CD14-positive monocyte (primary cell): ENCODE data around the gene DOCK4. TPM values are rescaled to one million over a fixed set of nuclear protein-coding genes. Genes with fewer than 3 reads are reported as not detected.
A peak's percentile ranks its signal among the peaks of the same experiment; 100 is the strongest.

Source experiments
- DNase-seq, 3 donors: peaks; one replicate each; pipeline ENCODE4 v3.0.0-alpha.2; 2011 to 2022
- H2AFZ ChIP-seq: 2 replicates; pipeline ENCODE4 v1.6.0; 2012; ENCODE audit warnings: mild to moderate bottlenecking, low read depth, low read length, inconsistent platforms; ENCODE audit not compliant: insufficient read depth, poor library complexity, severe bottlenecking
- H3K27ac ChIP-seq, 2 donors: 1 replicate in 1 of 2; 2 replicates in 1 of 2; pipeline ENCODE4 v1.5.1; 2012 to 2013; ENCODE audit warnings: low read length in 2 of 2, control low read depth in 1 of 2, inconsistent platforms in 1 of 2, low read depth in 1 of 2, mild to moderate bottlenecking in 1 of 2
- H3K27me3 ChIP-seq, 2 donors: one replicate each; pipeline versions ENCODE4 v1.6.0 to v1.6.1; 2011 to 2013; ENCODE audit warnings: low read length in 2 of 2; ENCODE audit not compliant: control insufficient read depth in 2 of 2, insufficient read depth in 2 of 2
- H3K36me3 ChIP-seq, 2 donors: replicated peaks in 1 of 2; 1 replicate in 1 of 2; 2 replicates in 1 of 2; pipeline versions ENCODE4 v1.5.1 to v1.6.1; 2012 to 2013; ENCODE audit warnings: low read length in 2 of 2, control low read depth in 1 of 2, inconsistent platforms in 1 of 2, mild to moderate bottlenecking in 1 of 2; ENCODE audit not compliant: insufficient read depth in 2 of 2, control insufficient read depth in 1 of 2
- H3K4me1 ChIP-seq, 2 donors: 1 replicate in 1 of 2; 2 replicates in 1 of 2; pipeline versions ENCODE4 v1.5.1 to v1.6.1; 2012 to 2013; ENCODE audit warnings: low read length in 2 of 2, control low read depth in 1 of 2, inconsistent platforms in 1 of 2, mild to moderate bottlenecking in 1 of 2, moderate library complexity in 1 of 2; ENCODE audit not compliant: insufficient read depth in 2 of 2, control insufficient read depth in 1 of 2
- H3K4me2 ChIP-seq: replicated peaks from 2 replicates; pipeline ENCODE3; 2012; ENCODE audit warnings: low read length, moderate library complexity, mild to moderate bottlenecking; ENCODE audit not compliant: poor library complexity, severe bottlenecking; ENCODE audit errors: extremely low read depth
- H3K4me3 ChIP-seq, 3 experiments: fragments of 200-600 bp in 1 of 3; sonication (generic) in 1 of 3; replicated peaks in 1 of 3; 1 replicate in 2 of 3; 2 replicates in 1 of 3; pipeline ENCODE4 v1.5.1; 2011 to 2013; ENCODE audit warnings: low read length in 3 of 3, mild to moderate bottlenecking in 3 of 3, control low read depth in 2 of 3, low read depth in 2 of 3, inconsistent platforms in 1 of 3, moderate library complexity in 1 of 3
- H3K79me2 ChIP-seq: 2 replicates; pipeline ENCODE4 v1.6.0; 2012; ENCODE audit warnings: mild to moderate bottlenecking, control low read depth, inconsistent platforms, low read length, moderate library complexity; ENCODE audit not compliant: insufficient read depth
- H3K9ac ChIP-seq: 2 replicates; pipeline ENCODE4 v1.6.0; 2017; ENCODE audit warnings: low read length, mild to moderate bottlenecking; ENCODE audit not compliant: insufficient read depth, poor library complexity, severe bottlenecking
- H3K9me3 ChIP-seq, 2 donors: replicated peaks in 1 of 2; 1 replicate in 1 of 2; 2 replicates in 1 of 2; pipeline versions ENCODE4 v1.5.1 to v1.6.1; 2012 to 2013; ENCODE audit warnings: low read length in 2 of 2, control low read depth in 1 of 2; ENCODE audit not compliant: control insufficient read depth in 1 of 2, insufficient read depth in 1 of 2
- H4K20me1 ChIP-seq: 2 replicates; pipeline ENCODE4 v1.6.0; 2012; ENCODE audit warnings: mild to moderate bottlenecking, low read length, control low read depth, moderate library complexity; ENCODE audit not compliant: insufficient read depth
- H3K27ac Mint-ChIP-seq, 7 donors: one replicate each; pipeline ENCODE4 v1.8.0; 2020; ENCODE audit warnings: mild to moderate bottlenecking in 7 of 7, mixed read lengths in 7 of 7, moderate library complexity in 6 of 7, inconsistent platforms in 2 of 7
- H3K27me3 Mint-ChIP-seq, 3 donors: one replicate each; pipeline ENCODE4 v1.8.0; 2021 to 2022; ENCODE audit warnings: low read depth in 3 of 3, mild to moderate bottlenecking in 3 of 3, mixed read lengths in 3 of 3, moderate library complexity in 3 of 3, inconsistent platforms in 1 of 3
- H3K36me3 Mint-ChIP-seq, 2 donors: one replicate each; pipeline ENCODE4 v1.8.0; 2020; ENCODE audit warnings: mixed read lengths in 2 of 2, inconsistent platforms in 1 of 2, mild to moderate bottlenecking in 1 of 2
- H3K4me1 Mint-ChIP-seq: one replicate; pipeline ENCODE4 v1.8.0; 2020; ENCODE audit warnings: mild to moderate bottlenecking, mixed read lengths
- H3K4me3 Mint-ChIP-seq, 2 donors: one replicate each; pipeline ENCODE4 v1.8.0; 2020; ENCODE audit warnings: mild to moderate bottlenecking in 2 of 2, mixed read lengths in 2 of 2, moderate library complexity in 1 of 2
- H3K9me3 Mint-ChIP-seq, 7 donors: one replicate each; pipeline ENCODE4 v1.8.0; 2020 to 2022; ENCODE audit warnings: mixed read lengths in 7 of 7, mild to moderate bottlenecking in 6 of 7, moderate library complexity in 6 of 7, inconsistent platforms in 2 of 7
- WGBS: methylation state at CpG from one replicate; pipeline ENCODE4 v1.1.5; 2013; ENCODE audit warnings: missing lambda C conversion rate; ENCODE audit not compliant: insufficient coverage; 5-methylcytosine and 5-hydroxymethylcytosine counted together
- intact Hi-C, 2 donors: fragments of 100-400 bp; cut with micrococcal nuclease; formaldehyde crosslinking; loops; one replicate each; pipeline versions ENCODE4 v1.15.0 to v1.15.1; 2023
- polyA plus RNA-seq, 3 donors: library from polyadenylated mRNA; depleted of rRNA in 1 of 3; unstranded in 2 of 3; stranded (reverse) in 1 of 3; fragments of 300-500 nt in 2 of 3; fragments of >200 nt in 1 of 3; fragmentation: Illumina TruSeq in 2 of 3; gene quantifications; 1 replicate in 2 of 3; 2 replicates in 1 of 3; pipeline ENCODE4 v1.2.3, GENCODE V29; 2012 to 2021
- TF ChIP-seq, protein P1 (sequence below): fragments of 200-600 bp; IDR thresholded peaks from one replicate; pipeline ENCODE4 v1.8.0; 2022; ENCODE audit warnings: antibody characterized with exemption, mild to moderate bottlenecking

DOCK4 gene
- polyA plus RNA-seq, 3 donors = 1.3 to 5.0 (median 2.7) TPM

DNA sequence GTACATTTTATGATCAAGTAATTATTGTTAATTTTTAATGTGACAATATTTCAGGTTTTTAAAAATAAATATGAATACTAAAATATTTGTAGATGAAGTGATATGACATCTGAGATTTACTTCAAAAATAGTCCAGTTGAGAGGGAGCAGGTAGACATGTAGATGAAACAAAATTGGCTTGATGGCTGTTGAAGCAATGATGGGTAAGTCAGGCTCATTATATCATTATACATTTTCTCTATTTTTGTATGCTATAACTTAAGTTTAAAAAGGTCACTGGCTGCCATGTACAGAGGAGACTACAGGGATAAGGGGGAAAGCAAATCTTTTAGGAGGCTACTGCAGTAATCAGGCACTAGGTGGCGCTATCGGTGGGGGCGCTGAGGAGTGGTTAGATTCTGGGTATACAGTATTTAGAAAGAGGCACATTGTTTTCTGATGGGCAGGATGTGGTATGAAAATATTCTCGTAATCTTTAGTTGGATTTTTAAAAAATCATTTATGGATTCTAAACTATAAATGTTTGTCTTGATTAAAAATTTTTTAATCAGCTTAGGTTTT, 454.1 kb downstream of the DOCK4 start:
- WGBS = 0% methylated on average over 1 of the region's 4 CpGs
- DNase-seq = peak; percentile 33 to 51 (median 47)

DNA sequence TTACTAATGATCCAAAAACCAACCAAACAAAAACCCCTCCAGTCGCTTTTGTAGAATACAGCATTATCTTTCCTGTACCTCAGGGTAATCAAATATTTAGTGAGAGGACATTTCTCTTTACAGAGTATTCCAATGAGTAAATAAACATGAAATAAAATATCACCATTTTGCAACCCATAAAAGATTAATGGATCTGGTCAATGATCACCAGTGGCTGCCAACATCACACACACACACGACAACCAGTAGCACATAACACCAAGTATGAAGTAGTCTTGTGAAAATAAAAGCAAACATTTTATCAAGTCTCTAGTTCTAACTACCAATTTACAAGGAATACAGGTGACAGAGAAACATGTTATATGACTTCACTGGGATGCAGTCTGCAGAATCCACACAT, 455.3 kb downstream of the DOCK4 start:
- TF ChIP-seq, protein P1, sequence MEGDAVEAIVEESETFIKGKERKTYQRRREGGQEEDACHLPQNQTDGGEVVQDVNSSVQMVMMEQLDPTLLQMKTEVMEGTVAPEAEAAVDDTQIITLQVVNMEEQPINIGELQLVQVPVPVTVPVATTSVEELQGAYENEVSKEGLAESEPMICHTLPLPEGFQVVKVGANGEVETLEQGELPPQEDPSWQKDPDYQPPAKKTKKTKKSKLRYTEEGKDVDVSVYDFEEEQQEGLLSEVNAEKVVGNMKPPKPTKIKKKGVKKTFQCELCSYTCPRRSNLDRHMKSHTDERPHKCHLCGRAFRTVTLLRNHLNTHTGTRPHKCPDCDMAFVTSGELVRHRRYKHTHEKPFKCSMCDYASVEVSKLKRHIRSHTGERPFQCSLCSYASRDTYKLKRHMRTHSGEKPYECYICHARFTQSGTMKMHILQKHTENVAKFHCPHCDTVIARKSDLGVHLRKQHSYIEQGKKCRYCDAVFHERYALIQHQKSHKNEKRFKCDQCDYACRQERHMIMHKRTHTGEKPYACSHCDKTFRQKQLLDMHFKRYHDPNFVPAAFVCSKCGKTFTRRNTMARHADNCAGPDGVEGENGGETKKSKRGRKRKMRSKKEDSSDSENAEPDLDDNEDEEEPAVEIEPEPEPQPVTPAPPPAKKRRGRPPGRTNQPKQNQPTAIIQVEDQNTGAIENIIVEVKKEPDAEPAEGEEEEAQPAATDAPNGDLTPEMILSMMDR = no peak
- no peaks in the 10 kb centered on the region for H3K36me3 ChIP-seq
- no peaks in the 10 kb centered on the region for H3K9me3 Mint-ChIP-seq
- no peaks in the 10 kb centered on the region for H4K20me1 ChIP-seq
- H3K4me3 ChIP-seq = no peak overlapping the region
- no peaks in the 10 kb centered on the region for H3K4me1 Mint-ChIP-seq
- H3K36me3 Mint-ChIP-seq = no peaks in the 10 kb centered on the region
- H3K79me2 ChIP-seq = no peaks in the 10 kb centered on the region
- H3K4me1 ChIP-seq = no peaks in the 10 kb centered on the region
- no peak overlapping the region for H3K9ac ChIP-seq
- H3K4me2 ChIP-seq = no peak overlapping the region
- H3K27ac ChIP-seq = no peak overlapping the region
- H3K27ac Mint-ChIP-seq = no peak overlapping the region
- H3K4me3 Mint-ChIP-seq = no peak overlapping the region
- no peaks in the 10 kb centered on the region for H3K27me3 ChIP-seq
- H3K9me3 ChIP-seq = no peaks in the 10 kb centered on the region
- no peak overlapping the region for H2AFZ ChIP-seq
- no CpG with 5 or more reads among the region's 2 CpGs for WGBS
- H3K27me3 Mint-ChIP-seq = no peaks in the 10 kb centered on the region
- no peak for DNase-seq
- intact Hi-C loops = loop anchor here (5.0 to 10.0 kb wide), 3 partner anchors 661 to 1144 kb away; no protein-coding TSS in a partner anchor

More for the DNA sequence above, 454.1 kb downstream of the DOCK4 start:
- peaks cover 0 to 1% (median 0%) of the 10 kb centered on the region in 3 donors for H3K27me3 Mint-ChIP-seq
- no peaks in the 10 kb centered on the region for H3K4me1 Mint-ChIP-seq
- no peaks in the 10 kb centered on the region for H3K36me3 Mint-ChIP-seq
- H3K4me3 Mint-ChIP-seq = no peak overlapping the region
- H3K9ac ChIP-seq = no peak overlapping the region
- H3K36me3 ChIP-seq = no peaks in the 10 kb centered on the region
- no peaks in the 10 kb centered on the region for H3K9me3 ChIP-seq
- H3K27me3 ChIP-seq = no peaks in the 10 kb centered on the region
- H3K4me1 ChIP-seq = no peaks in the 10 kb centered on the region
- no peak overlapping the region for H2AFZ ChIP-seq
- H3K4me2 ChIP-seq = no peak overlapping the region
- intact Hi-C loops = loop anchor here (5.0 to 10.0 kb wide), 3 partner anchors 660 to 1143 kb away; no protein-coding TSS in a partner anchor
- no peak overlapping the region for H3K27ac ChIP-seq
- H3K79me2 ChIP-seq = no peaks in the 10 kb centered on the region
- TF ChIP-seq, protein P1 = peak; percentile 84
- H4K20me1 ChIP-seq = no peaks in the 10 kb centered on the region
- peaks cover 0 to 6% (median 0%) of the 10 kb centered on the region in 7 donors for H3K9me3 Mint-ChIP-seq
- H3K27ac Mint-ChIP-seq = no peak overlapping the region
- H3K4me3 ChIP-seq = no peak overlapping the region
